ENCODE measurements around the gene CFAP90. TPM values are rescaled to one million over a fixed set of nuclear protein-coding genes. Genes with fewer than 3 reads are reported as not detected.

Gene CFAP90
- total and polyA plus RNA-seq, 2 donors (not counting 3 experiments of a cell fraction or from before 2014, with no cell fraction given) = 0.07 TPM; not detected in 1

DNA sequence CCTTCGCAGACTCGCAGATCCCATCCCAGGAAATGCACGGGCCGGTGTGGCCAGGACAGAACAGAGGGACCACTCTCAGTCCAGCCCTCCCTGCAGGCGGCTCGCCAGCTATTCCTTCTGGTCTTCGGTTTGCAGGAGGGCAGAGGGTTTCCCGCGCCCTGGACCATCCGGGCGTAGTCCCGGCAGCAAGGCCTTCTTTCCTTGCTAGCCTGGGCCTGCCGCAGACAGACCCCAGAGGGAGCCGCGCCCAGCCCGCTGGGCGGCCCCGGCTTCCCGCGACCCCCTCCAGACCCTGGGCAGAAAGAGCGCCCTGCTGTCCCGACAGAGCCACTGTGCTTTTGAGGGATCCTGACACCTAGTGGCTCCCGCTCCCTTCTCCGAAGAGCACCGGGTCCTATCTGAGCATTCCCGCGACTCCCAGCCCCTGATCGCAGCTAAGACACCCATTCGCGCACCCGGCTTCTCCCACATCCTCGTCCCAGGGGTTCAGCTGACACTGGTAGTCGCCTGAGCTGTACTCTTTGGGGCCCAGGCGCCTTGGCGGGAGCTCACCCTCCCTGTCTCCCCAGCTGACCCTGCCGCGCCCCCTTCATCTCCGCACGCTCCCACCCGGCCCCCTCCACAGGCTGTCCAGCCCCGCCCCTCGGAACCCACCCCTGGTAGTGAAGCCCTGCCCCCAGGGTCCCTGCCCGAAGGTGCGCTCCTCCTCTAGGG lies 1.1 kb downstream of the CFAP90 start:
- Histone ChIP-seq H3K4me2 (ENCODE audit: insufficient read depth, low read length) (peak overlapping the region; percentile 15), H3K9ac (replicated peaks; ENCODE audit: extremely low read depth, insufficient read depth, low read length) (no peak overlapping the region), H3K9me1 (replicated peaks; ENCODE audit: control insufficient read depth, extremely low read depth, insufficient read depth, low read length) (no peaks in the 10 kb centered on the region), H4K20me1 (replicated peaks; ENCODE audit: control insufficient read depth, extremely low read depth, insufficient read depth, low read length) (no peaks in the 10 kb centered on the region), H3K36me3 (ENCODE audit: control insufficient read depth in 2 of 2, extremely low read depth in 1 of 2, insufficient read depth in 2 of 2, low read length in 2 of 2) (no peaks in the 10 kb centered on the region), H3K27me3 (ENCODE audit: control insufficient read depth in 2 of 2, insufficient read depth in 2 of 2, low read length in 2 of 2) (peaks cover 21 to 22% of the 10 kb centered on the region in 2 experiments), H3K4me1 (ENCODE audit: control insufficient read depth, extremely low read depth, insufficient read depth, low read length) (no peaks in the 10 kb centered on the region), H3K4me3 (replicated peaks in 1 of 3; ENCODE audit: insufficient read depth in 1 of 3, low read depth in 1 of 3, low read length in 3 of 3) (no peak overlapping the region), H2AFZ (ENCODE audit: low read depth, low read length) (peak overlapping the region; percentile 30), H3K9me3 (replicated peaks; ENCODE audit: control insufficient read depth, insufficient read depth, low read length) (no peaks in the 10 kb centered on the region), H3K79me2 (ENCODE audit: control insufficient read depth, insufficient read depth, low read length) (no peaks in the 10 kb centered on the region), H3K27ac (ENCODE audit: insufficient read depth, low read depth, low read length) (no peak overlapping the region)
- DNase-seq (ENCODE audit: low read depth, low spot score) (no peak), FAIRE-seq (no peak)
- no TSS peak for BruUV-seq (replicated peaks)
- CTCF ChIA-PET = interaction anchor here (1.3 to 1.8 kb wide), 2 partner anchors 10 to 36 kb away, joined by 4 to 9 read pairs; no protein-coding TSS in a partner anchor
- intact Hi-C loops (cut with micrococcal nuclease) = loop anchor here (10.0 kb wide), 1 partner anchor 1085 kb away; no protein-coding TSS in a partner anchor
- no peak for TF ChIP-seq MAX (IDR thresholded peaks at IDR 0.05; ENCODE audit: insufficient read depth, insufficient read length)
- TF ChIP-seq, protein P1, sequence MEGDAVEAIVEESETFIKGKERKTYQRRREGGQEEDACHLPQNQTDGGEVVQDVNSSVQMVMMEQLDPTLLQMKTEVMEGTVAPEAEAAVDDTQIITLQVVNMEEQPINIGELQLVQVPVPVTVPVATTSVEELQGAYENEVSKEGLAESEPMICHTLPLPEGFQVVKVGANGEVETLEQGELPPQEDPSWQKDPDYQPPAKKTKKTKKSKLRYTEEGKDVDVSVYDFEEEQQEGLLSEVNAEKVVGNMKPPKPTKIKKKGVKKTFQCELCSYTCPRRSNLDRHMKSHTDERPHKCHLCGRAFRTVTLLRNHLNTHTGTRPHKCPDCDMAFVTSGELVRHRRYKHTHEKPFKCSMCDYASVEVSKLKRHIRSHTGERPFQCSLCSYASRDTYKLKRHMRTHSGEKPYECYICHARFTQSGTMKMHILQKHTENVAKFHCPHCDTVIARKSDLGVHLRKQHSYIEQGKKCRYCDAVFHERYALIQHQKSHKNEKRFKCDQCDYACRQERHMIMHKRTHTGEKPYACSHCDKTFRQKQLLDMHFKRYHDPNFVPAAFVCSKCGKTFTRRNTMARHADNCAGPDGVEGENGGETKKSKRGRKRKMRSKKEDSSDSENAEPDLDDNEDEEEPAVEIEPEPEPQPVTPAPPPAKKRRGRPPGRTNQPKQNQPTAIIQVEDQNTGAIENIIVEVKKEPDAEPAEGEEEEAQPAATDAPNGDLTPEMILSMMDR (IDR thresholded peaks at IDR 0.05; ENCODE audit: extremely low read depth in 1 of 2, insufficient read depth in 1 of 2, low read depth in 1 of 2, low read length in 2 of 2) = peak in 1 of 2 donors; percentile 12
- peak; percentile 79 for TF ChIP-seq EZH2 (IDR thresholded peaks at IDR 0.05; ENCODE audit: borderline replicate concordance, low read depth, low read length, severe bottlenecking)
- dilution Hi-C loops (cut with MboI; ENCODE audit: extremely low pct_ligation_motif_present, low sequenced_read_pairs) = no loop called here
- POLR2A ChIA-PET = no interaction called here

DNA sequence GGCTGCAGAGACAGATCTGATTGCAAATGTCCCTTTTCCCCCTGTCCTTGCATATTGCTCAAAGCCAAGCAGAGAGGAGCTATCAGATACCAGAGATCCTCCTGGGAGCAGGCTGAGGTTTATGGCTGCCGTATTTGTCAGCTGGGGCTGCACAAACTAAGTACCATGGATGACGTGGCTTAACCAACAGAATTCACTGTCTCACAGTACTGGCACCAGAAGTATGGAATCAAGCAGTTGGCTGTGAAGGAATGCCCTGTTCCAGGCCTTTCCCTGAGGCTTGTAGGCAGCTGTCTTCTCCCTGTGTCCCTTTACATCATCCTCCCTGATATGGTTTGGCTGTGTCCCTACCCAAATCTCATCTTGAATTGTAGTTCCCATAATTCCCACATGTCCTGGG lies 2.6 kb downstream of the CFAP90 start:
- Histone ChIP-seq H3K9me1 (replicated peaks; ENCODE audit: control insufficient read depth, extremely low read depth, insufficient read depth, low read length) (no peaks in the 10 kb centered on the region), H3K9ac (replicated peaks; ENCODE audit: extremely low read depth, insufficient read depth, low read length) (no peak overlapping the region), H3K36me3 (ENCODE audit: control insufficient read depth in 2 of 2, extremely low read depth in 1 of 2, insufficient read depth in 2 of 2, low read length in 2 of 2) (no peaks in the 10 kb centered on the region), H3K79me2 (ENCODE audit: control insufficient read depth, insufficient read depth, low read length) (no peaks in the 10 kb centered on the region), H3K9me3 (replicated peaks; ENCODE audit: control insufficient read depth, insufficient read depth, low read length) (no peaks in the 10 kb centered on the region), H3K4me2 (ENCODE audit: insufficient read depth, low read length) (no peak overlapping the region), H2AFZ (ENCODE audit: low read depth, low read length) (no peak overlapping the region), H3K27me3 (ENCODE audit: control insufficient read depth in 2 of 2, insufficient read depth in 2 of 2, low read length in 2 of 2) (peaks cover 21 to 27% of the 10 kb centered on the region in 2 experiments), H4K20me1 (replicated peaks; ENCODE audit: control insufficient read depth, extremely low read depth, insufficient read depth, low read length) (no peaks in the 10 kb centered on the region), H3K4me1 (ENCODE audit: control insufficient read depth, extremely low read depth, insufficient read depth, low read length) (no peaks in the 10 kb centered on the region), H3K4me3 (replicated peaks in 1 of 3; ENCODE audit: insufficient read depth in 1 of 3, low read depth in 1 of 3, low read length in 3 of 3) (no peak overlapping the region), H3K27ac (ENCODE audit: insufficient read depth, low read depth, low read length) (no peak overlapping the region)
- TF ChIP-seq MYC (IDR thresholded peaks at IDR 0.05; ENCODE audit: low read depth, low read length) (no peak), POLR2A (IDR thresholded peaks at IDR 0.05; ENCODE audit: low read depth, low read length) (no peak)
- intact Hi-C loops (cut with micrococcal nuclease) = no loop called here
- ChIA-PET CTCF (no interaction called here), POLR2A (no interaction called here)
- BruUV-seq (replicated peaks) = no TSS peak
- FAIRE-seq (no peak), DNase-seq (ENCODE audit: low read depth, low spot score) (no peak)
- dilution Hi-C loops (cut with MboI; ENCODE audit: extremely low pct_ligation_motif_present, low sequenced_read_pairs) = no loop called here

Data from endothelial cell of umbilical vein (primary cell).